ENCODE data around the gene FXYD5.
"Not testable (repeated sequence)": the region's sequence is repeated elsewhere in the genome, so short reads cannot be mapped to it uniquely, and the experiment has no call there.

The FXYD5 gene

DNA sequence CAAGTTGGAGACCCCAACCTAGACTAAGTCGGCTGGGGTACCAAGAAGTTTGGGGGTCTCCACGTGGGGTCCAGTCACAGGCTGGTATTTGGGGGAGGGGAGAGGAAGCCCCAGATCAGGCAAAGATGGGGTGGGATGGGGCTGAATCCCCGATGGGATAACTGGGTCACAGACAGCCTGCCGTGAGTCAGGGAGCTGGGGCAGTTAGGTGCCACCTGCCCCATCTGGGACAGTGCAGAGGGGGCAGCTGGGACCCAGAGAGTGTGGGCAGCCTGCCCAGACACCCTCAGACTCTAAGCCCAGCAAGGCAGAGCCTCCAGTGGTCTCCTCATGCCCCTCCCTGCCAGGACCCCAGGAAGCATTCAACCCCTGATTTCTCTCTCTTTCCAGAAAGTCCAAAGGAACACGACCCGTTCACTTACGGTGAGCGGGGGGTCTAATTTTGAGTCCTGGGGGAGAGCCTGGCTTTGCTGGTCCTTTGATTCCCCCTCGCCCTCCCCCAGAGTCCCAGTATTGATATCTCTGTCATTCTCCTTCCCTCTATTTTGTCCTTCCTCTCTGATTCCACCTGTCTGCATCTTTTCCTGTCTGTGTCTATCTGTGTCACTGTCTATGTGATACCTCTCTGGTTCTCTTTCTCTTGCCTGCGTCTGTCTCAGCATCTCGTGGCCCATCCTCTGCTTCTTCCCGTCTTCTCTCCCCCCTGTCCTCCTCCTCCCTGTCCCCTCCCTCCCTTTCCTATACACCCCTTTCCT lies 14.2 kb upstream of the FXYD5 start:
- no peak for DNase-seq

DNA sequence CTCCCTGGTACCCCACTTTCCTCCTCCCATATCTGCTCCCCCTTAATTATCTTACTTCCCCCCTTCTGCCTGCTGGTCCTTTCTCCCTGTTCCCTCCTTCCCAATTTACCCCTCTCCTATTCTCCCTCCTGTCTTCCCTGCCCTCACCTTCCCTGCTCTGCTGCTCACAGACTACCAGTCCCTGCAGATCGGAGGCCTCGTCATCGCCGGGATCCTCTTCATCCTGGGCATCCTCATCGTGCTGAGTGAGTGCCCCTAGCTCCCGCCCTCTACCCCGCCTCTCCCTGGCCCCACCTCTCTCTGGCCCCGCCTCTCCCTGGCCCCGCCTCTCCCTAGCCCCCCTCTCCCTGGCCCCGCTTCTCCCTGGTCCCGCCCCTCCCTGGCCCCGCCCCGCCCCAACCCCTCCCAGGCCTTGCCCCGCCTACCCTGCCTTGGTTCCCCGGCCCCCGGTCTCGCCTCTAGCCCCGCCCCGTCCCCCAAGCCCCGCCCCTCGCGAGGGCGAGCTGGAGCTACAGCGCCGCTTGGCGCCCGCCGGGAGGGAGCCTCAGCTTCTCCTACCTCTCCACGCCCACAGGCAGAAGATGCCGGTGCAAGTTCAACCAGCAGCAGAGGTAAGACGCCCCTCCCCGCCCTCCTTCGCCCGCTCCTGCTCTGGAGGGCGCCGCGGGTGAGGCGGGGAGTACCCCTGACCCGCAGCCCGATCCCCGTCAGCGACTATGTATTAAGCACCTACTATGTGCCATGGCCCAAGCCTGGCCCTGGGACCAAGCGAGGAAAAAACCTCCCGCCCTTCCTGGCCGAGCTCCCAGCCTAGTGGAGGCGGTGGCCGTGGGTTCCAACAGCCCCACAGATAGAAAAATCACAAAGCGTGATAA lies 13.3 kb upstream of the FXYD5 start:
- DNase-seq: peak; percentile 93

DNA sequence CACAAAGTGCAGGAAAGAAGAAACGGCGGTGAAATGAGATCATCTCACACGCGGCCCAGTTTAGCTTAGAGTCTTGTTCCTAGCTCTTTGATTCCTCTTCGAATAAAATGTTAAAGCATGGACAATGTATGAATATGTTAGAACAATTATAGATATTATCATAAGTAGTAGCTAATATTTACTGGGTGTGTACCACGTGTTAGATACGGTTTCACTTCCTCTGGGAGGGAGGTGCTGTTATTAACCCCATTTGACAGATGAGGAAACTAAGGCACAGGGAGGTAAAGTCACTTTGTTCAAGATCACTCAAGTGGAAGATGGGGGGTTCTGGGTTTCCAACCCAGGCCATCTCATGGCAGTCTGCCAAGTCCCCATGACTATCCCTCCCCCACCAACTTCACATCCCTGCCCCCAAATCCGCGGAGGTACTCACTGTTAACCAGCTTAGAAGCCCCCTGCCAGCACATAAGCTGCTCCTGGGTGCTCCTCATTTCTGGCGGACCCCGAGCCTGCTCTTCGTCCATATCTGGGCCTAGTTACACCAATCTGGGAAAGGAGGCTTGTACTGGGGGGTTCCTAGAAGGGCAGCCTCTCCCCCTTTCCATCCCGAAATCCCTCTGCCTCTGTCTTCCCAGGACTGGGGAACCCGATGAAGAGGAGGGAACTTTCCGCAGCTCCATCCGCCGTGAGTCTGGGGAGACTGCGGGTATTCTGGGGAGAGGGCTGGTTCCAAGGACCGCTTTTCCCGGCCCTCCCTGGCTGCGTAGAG lies 12.5 kb upstream of the FXYD5 start:
- no peak for DNase-seq

DNA sequence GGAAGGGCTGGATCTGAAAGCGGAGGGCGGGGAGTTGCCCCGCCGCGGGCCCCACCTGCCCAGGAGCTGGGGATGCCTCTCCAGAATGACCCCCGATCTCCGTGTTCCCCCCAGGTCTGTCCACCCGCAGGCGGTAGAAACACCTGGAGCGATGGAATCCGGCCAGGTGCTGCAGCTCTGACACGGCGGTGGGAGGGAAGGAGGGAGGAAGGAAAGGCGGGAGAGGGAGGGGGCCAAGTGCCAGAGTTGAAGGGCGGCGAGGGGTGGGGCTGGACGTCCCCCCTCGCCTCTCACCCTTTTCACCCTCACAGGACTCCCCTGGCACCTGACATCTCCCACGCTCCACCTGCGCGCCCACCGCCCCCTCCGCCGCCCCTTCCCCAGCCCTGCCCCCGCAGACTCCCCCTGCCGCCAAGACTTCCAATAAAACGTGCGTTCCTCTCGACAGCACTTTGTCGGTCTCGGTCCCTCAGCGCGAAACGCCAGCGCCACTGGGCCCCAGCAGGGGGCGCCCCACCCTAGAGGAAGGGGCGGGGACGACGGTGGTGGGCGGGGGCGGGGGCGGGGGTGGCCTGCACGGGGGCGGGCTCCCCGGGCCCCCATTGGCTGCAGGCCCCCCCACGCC lies 11.8 kb upstream of the FXYD5 start:
- peak; percentile 70 for DNase-seq

DNA sequence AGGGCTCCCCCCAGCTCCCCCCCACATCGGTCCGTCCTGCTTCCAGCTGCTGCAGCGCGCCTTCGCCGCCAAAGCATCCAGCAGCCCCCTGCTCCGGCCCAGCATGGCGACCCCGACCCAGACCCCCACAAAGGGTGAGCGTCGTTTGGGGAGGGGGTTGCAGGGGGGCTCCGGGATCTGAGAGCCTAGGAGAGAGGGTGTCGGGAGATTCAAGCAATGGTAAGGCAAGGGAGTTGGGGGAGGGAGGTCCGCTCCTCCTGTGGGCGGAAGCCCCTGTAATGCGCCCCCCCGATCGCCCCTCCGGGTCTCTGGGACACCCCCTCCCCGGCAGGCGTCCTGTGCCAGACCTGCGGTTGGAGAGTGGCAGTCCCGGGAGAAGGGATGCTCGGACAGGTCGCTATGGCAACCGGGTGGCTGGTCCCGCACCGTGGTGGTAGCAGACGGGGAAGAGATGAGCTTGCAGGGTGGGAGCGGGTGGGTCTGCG lies 11.3 kb upstream of the FXYD5 start, which contains the start of gene FXYD7:
Gene FXYD7, plus strand, starts transcription at position 25 of the 485 bp plus-strand sequence. Its CDS starts 79 bp downstream, at position 104.
- DNase-seq: no peak

DNA sequence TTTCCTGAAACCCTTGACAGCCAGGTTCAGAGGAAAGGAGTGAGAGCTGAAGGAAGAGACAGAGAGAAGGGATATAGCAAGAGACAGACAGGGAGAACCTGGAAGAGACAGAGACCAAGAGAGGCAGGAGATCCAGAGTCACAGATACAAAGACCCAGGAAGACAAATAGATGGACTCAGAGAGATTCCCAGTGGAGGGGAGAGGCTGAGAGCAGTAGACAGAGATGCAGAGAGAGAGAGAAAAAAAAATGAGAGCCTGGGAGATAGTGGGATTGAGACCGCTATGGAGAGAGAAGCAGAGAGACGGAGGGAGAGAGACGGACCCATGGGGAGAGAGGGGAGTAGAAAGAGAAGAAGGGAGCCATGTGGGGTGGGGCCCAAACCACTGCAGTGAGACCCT lies 10.7 kb upstream of the FXYD5 start:
- DNase-seq: no peak

DNA sequence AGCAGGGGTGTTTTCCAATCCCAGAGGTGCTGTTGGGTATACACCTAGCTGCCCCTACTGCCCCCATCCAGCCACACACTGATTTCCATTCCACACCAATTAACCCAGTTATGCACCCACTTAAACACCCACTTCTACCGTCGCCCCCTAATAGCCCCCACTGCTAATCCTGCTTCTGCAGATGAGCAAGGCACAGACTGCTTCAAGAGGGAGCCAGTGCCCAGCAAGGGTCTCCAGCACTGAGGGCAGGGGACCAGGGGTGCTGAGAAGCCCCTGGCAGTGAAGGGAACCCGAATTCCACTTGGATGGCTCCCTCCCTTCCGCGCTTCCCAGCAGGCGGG lies 10.3 kb upstream of the FXYD5 start:
- DNase-seq: no peak

DNA sequence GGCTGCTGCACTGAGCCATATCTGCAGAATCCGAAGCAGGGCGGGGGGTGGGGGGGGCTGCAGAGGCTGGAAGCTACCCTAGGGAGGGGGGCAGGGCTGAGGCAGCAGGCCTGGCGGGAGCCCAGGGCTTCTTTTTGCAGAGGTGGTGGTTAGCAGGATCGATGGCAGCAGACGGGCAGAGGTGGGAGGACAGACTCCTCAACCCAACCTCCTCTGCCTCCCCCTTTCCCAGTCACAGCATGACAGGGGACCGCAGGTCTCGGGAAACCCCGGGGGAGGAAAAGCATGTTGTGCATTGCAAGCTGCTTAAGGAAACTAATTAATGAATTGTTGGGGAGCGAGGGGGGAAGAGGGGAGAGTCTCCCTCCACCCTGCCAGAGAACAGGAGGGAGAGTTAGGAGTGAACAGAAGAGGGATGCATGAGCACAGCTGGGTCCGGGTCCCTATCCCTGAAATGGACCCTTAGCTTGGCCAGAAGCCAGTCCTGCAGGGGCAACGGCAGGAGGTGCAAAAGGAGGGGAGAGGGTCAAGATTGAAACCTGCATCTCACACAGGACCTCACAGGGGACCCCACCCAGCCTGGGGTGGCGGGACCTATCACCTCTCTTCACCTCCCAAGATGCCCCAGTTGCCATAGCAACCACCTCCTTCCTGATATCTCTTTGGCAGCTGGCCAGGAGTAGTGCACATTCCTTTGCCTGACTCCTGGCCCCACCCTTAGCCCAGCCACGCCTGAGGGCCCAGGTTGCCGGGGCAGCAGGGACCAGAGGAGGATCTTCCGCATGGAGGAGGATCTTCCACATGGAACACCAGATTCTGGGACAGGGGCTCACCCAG lies 9.7 kb upstream of the FXYD5 start:
- no peak for DNase-seq

DNA sequence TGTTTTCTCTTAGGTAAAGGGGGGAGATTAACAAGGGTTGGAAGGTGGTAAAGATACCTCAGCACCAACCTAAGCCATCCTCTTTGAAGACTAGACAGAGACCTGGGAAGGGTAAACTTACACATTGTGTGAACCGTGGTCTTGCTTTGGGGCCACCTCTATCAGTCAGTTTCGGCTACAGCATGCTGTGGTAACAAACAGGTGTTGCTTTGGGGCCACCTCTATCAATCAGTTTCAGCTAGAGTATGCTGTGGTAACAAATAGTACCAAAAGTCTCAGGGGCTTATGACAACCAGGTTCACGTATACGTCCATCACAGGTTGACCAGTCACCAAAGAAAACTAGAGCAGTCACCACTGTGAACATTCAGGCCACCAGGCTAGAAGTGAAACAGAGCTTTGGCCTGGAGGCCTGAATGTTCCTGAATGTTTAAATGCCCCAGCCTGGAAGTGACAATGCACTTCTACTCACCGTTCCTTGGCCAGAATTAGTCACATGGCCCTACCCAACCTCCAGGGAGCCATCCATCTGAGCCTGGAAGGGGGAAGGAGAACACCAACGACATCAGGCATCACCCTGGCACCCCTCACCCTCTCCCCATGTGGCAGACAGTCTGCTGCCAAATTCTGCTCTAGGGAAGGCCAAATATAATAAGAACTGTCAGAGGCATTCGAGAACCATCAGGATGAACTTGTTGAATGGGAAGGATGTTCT lies 7.6 kb upstream of the FXYD5 start:
- DNase-seq: no peak

DNA sequence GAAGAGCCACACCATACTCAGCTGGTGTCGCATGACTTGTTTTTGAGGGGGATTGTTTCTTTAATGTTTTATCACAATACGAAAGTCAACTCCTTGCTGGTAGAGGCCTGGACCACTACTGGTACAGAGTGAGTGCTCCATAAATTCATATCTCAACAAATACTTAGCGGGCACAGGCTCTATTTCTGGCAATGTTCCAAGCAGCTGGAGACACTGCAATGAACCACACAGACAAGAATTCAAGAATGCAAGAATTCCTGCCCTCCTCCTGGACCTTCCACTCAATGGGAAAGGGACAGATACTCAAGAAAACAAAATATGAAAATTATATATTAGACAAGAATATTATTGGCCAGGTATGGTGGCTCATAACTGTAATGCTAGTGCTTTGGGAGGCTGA lies 5.1 kb upstream of the FXYD5 start:
- DNase-seq: no peak

DNA sequence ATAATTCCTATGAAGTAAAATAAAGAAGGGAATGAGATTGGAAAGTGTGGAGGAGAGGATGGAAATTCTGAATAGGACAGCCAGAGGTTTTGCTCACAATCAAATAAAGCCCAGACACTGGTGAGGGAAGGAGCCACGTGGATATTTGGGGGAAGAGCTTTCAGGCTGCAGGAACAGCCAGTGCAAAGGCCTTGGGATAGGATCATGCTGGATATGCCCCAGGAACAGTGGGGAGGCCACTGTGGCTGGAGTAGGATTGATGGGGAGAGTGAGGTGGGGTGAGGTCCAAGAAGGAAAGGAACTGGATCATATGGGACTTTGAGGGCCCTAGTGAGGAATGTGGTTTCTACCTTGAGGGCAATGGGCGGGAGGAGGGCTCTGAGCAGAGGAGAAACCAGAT lies 4.1 kb upstream of the FXYD5 start:
- no peak for DNase-seq

DNA sequence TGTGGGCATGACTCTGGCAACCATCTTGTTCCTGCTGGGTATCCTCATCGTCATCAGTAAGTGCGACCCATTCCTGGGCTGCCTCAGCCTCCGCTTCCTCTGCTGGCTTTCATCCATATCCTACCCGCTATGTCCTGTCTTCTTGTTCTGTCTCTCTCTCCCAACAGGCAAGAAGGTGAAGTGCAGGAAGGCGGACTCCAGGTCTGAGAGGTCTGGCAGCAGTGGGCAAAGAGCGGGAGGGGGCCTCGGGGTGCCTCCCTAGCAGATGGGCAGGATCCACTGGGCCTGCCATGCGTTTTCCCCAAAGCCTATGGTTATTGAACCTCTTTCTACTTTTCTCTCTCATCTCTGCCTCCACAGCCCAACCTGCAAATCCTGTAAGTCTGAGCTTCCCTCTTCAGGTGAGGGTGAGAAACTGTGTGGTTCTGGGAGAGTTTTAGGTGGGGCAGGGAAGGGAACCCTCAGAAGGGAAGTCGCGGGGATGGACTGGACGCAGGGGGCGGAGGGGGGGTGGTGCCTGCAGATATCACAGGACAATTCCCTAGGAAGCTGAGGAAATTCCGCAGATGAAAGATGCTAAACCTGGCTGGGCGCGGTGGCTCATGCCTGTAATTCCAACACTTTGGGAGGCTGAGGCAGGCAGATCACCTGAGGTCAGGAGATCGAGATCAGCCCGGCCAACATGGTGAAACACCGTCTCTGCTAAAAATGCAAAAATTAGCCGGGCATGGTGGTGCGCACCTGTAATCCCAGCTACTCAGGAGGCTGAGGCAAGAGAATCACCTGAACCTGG lies 3.1 kb upstream of the FXYD5 start:
- no peak for DNase-seq

DNA sequence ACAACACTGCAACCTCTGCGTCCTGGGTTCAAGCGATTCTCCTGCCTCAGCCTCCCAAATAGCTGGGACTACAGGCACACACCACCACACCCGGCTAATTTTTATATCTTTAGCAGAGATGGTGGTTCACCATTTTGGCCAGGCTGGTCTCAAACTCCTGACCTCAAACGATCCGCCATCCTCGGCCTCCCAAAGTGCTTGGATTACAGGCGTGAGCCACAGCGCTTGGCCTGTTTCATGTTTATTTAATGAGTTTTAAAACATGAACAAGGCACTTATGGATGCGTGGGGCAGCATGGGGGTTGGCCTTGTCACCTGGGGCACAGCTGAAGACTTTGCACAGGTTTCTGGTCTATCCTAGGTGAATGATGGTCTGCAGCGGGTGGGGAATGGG lies 1.4 kb upstream of the FXYD5 start:
- DNase-seq: not testable (repeated sequence)

DNA sequence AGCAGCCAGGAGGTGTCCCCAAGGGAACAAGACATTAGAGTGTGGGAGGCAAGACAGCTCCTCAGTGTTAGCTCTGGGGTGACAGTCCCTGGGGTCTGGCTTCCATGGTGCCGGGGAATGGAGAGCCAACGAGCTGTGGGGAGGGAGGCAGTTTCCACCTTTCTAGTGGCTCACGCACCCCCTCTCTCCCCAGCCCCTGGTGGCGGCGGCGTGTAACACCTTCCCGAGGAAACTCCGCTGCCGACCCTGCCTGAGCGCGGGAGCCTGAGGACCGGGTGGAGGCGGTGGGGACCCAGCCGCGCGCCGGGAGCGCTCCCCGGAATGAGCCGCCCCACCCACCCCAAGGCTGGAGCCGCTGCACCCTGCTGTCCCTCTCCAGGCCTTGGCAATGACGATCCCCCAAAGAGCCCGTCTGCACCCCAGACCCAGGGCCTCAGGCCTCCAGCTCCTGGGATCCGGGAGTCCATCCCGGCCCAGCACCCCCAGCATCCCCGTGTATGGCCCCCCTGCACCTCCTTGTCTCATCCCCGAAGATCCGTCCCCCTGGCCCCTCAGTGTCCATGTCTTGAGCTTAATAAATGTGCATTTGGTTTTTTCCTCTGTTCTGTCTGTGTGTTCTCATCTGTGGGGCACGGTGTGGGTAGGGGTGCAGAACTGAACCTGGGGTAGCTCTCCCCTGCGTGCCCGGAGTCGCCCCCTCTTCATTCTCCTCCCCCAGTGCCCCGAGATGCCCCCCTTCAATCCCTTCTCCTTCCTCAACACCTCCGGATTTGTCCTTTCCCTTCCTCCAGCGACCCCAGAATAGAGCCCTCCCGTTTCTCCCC lies 622 bp upstream of the FXYD5 start:
- DNase-seq: peak; percentile 65

DNA sequence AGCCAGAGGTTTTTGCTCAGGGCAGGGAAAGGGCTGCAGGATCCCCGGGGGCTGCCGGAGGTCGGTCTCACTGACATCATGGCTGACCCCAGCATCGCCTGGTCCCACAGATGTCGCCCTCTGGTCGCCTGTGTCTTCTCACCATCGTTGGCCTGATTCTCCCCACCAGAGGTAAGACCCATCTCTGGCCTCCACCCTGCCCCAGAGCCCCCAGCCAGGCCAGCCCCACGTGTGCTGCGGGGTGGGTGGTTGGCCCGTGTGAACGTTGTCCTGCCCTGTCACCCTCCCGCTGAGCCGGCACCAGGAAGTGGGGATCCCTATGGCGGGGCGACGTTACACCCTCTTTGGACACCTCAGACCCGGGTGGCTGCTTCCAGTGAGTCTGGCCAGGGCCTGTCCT lies 906 bp downstream of the FXYD5 start:
- no peak for DNase-seq

DNA sequence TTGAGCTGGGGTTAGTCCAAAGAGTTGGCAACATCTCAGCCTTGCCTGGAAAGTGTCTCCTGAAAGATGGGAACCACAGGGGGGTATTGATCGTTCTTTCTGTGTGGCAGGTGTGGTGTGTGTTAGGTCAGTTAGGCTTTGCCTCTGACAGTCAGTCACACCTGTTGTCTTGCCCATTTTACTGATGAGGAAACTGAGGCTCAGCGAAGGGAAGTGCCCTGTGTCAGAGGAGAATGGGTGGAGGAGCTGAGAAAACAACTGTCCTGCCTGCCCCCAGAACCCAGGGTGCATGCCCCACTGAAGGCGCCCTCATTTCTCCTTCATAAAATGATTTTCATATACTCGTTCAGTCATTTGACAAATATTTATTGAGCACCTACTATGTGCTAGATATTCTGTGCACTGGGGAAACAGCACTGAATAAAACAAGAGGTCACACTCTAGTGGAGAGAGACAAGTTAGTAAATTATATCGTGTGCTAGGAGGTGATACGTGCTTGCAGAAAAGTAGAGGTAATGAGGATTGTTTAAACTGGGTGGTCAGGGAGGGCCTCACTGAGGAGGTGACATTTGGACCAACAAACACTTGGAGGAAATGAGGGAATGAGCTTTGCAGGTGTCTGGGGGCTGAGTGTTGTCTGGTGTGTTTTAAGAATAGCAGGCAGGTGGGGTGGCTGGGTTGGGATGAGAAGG lies 1.6 kb downstream of the FXYD5 start:
- DNase-seq: no peak

DNA sequence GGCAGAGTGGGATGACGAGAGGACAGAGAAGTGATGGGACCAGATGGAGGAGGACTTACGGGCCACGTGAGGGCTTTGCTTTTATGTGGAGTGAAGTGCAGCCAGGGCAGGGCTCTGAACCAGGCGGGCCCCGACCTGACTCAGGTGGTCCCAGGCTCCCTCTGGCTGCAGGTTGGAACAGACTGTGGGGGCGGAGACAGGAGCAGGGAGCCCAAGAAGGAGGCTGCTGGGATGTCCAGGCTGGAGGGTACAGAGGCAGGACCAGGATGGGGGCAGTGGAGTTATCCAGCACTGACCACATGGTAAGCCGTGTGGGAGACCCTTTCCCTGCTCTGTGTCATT lies 2.1 kb downstream of the FXYD5 start:
- DNase-seq: no peak

DNA sequence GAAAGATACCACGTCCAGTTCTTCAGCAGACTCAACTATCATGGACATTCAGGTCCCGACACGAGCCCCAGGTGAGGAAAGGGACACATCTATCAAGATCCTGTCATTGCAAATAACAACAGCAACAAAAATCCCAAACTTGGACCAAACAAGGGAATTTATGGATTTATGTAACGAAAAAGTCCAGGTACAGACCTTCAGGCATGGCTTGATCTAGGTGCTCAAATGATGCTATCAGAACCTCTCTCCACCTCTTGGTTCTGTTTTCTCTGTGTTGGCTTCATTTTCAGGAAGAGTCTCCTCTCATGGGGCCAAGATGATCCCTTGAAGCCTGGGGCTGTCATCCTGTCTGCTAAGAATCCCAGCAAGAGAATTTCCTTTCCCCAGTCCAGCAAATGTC lies 2.9 kb downstream of the FXYD5 start:
- no peak for DNase-seq

DNA sequence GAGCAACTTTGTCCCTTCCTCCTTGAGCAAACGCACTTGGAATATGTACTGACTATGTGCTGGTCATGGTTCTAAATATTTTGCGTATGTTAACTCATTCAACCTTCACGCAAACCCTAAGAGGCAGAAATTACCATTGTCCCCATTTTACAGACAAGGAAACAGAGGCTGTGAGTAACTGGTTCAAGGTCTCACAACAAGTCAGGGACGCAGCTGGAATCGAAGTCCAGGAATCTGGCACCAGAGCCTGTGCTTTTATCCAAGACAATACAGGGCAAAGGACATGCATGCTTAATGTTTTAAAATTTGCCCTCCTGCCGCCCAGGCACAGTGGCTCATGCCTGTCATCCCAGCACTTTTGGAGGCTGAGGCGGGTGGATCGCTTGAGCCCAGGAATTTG lies 5.1 kb downstream of the FXYD5 start:
- DNase-seq: no peak

Measured in effector CD4-positive, alpha-beta T cell (primary cell).